WTC11 (cell line): Measurements from ENCODE around the gene CDCA4.

Experiments
- ATF2 ChIP-seq: sonication (generic); formaldehyde crosslinking; IDR thresholded peaks from 2 replicates; pipeline ENCODE4 v1.8.1; 2022; ENCODE audit warnings: low read depth, missing genetic modification reagents, borderline replicate concordance
- CREB1 ChIP-seq: sonication (generic); formaldehyde crosslinking; IDR thresholded peaks from 2 replicates; pipeline ENCODE4 v1.8.0; 2023; ENCODE audit warnings: mild to moderate bottlenecking, missing genetic modification reagents
- CTCF ChIP-seq: fragments of 200-600 bp; IDR thresholded peaks from 2 replicates; pipeline ENCODE4 v1.8.0; 2022; ENCODE audit warnings: antibody characterized with exemption
- GABPB1 ChIP-seq: sonication (generic); formaldehyde crosslinking; IDR thresholded peaks from 2 replicates; pipeline ENCODE4 v1.8.1; 2023; ENCODE audit warnings: mild to moderate bottlenecking, missing genetic modification reagents
- PRRX2 ChIP-seq: fragments of 250-450 bp; sonication (Bioruptor Pico); IDR thresholded peaks from 2 replicates; pipeline ENCODE4 v1.8.0; 2021; ENCODE audit warnings: mild to moderate bottlenecking
- TCF7 ChIP-seq: sonication (generic); formaldehyde crosslinking; IDR thresholded peaks from 2 replicates; pipeline ENCODE4 v1.8.0; 2022; ENCODE audit warnings: mild to moderate bottlenecking, low read depth, missing genetic modification reagents, moderate library complexity
- TEAD4 ChIP-seq: sonication (generic); formaldehyde crosslinking; IDR thresholded peaks from 2 replicates; pipeline ENCODE4 v1.8.0; 2022; ENCODE audit warnings: mild to moderate bottlenecking, missing genetic modification reagents
- TP53 ChIP-seq: sonication (generic); formaldehyde crosslinking; IDR thresholded peaks from 2 replicates; pipeline ENCODE4 v1.8.1; 2023; ENCODE audit warnings: mild to moderate bottlenecking, missing genetic modification reagents
- TF ChIP-seq, protein P1 (sequence below): sonication (generic); formaldehyde crosslinking; IDR thresholded peaks from 2 replicates; pipeline ENCODE4 v1.8.0; 2022; ENCODE audit warnings: mild to moderate bottlenecking, missing genetic modification reagents
- TF ChIP-seq, protein P2 (sequence below): sonication (generic); formaldehyde crosslinking; IDR thresholded peaks from 2 replicates; pipeline ENCODE4 v1.8.1; 2022; ENCODE audit warnings: mild to moderate bottlenecking, moderate library complexity, missing genetic modification reagents

- no peak for TF ChIP-seq GABPB1 (CRISPR knock-in tag)
- TF ChIP-seq TP53 (CRISPR knock-in tag), result no peak
- no peak for TF ChIP-seq CTCF
- TF ChIP-seq, protein P1, sequence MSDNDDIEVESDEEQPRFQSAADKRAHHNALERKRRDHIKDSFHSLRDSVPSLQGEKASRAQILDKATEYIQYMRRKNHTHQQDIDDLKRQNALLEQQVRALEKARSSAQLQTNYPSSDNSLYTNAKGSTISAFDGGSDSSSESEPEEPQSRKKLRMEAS (CRISPR knock-in tag), result no peak
- no peak for TF ChIP-seq ATF2 (CRISPR knock-in tag)
- no peak for TF ChIP-seq TCF7 (CRISPR knock-in tag)
- TF ChIP-seq, protein P2, sequence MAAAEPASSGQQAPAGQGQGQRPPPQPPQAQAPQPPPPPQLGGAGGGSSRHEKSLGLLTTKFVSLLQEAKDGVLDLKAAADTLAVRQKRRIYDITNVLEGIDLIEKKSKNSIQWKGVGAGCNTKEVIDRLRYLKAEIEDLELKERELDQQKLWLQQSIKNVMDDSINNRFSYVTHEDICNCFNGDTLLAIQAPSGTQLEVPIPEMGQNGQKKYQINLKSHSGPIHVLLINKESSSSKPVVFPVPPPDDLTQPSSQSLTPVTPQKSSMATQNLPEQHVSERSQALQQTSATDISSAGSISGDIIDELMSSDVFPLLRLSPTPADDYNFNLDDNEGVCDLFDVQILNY (CRISPR knock-in tag), result no peak
- no peak for TF ChIP-seq CREB1 (CRISPR knock-in tag)
- TF ChIP-seq PRRX2 (CRISPR knock-in tag), result no peak
- no peak for TF ChIP-seq TEAD4 (CRISPR knock-in tag)
Observed at GRCh38 chr14:104968541-104969401, 52.1 kb downstream of the CDCA4 start.
